ENCODE measurements around the gene SALL4.
"Not testable (repeated sequence)": the region's sequence is repeated elsewhere in the genome, so short reads cannot be mapped to it uniquely, and the experiment has no call there.

Gene SALL4

DNA sequence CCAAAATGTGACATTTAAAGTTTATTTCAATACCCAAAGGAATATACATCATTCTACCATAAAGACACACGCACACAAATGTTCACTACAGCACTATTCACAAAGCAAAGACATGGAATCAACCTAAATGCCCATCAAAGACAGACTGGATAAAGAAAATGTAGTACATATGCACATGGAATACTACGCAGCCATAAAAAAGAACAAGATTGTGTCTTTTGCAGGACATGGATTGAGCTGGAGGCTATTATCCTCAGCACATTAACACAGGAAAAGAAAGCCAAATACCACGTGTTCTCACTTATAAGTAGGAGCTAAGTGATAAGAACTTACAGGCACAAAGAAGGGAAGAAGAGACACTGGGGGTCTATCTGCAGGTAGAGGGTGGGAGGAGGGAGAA is 56.5 kb downstream of the SALL4 start:
- DNase-seq (ENCODE audit: insufficient read length, low spot score) (no peak), FAIRE-seq (no peak)
- TF ChIP-seq POLR2A (IDR thresholded peaks at IDR 0.05; ENCODE audit: low read depth, low read length) = no peak

GRCh38 chr20:51740838-51741237 is 61.5 kb downstream of the SALL4 start:
- TF ChIP-seq POLR2A (IDR thresholded peaks at IDR 0.05; ENCODE audit: low read depth, low read length) = no peak
- FAIRE-seq (no peak), DNase-seq (ENCODE audit: insufficient read length, low spot score) (no peak)

DNA sequence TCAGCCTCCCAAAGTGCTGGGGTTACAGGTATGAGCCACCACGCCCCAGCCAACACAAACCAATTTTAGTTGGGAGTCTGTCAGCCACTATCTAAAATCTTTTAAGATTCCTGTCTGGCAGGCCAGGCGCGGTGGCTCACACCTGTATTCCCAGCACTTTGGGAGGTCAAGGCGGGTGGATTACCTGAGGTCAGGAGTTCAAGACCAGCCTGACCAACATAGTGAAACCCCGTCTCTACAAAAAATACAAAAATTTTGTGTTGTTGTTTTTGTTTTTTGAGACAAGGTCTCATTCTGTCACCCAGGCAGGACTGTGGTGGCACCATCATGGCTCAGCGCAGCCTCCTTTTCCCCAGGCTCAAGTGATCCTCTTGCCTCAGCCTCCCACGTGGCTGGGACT is 62.0 kb downstream of the SALL4 start:
- DNase-seq (ENCODE audit: insufficient read length, low spot score); FAIRE-seq: not testable (repeated sequence)

- TF ChIP-seq POLR2A (IDR thresholded peaks at IDR 0.05; ENCODE audit: low read depth, low read length) = no peak
- FAIRE-seq = no peak
- DNase-seq (ENCODE audit: insufficient read length, low spot score) = no peak
Observed at GRCh38 chr20:51739722-51740249, 62.5 kb downstream of the SALL4 start.

GRCh38 chr20:51738877-51739447 is 63.4 kb downstream of the SALL4 start:
- DNase-seq (ENCODE audit: insufficient read length, low spot score) (no peak), FAIRE-seq (no peak)

DNA sequence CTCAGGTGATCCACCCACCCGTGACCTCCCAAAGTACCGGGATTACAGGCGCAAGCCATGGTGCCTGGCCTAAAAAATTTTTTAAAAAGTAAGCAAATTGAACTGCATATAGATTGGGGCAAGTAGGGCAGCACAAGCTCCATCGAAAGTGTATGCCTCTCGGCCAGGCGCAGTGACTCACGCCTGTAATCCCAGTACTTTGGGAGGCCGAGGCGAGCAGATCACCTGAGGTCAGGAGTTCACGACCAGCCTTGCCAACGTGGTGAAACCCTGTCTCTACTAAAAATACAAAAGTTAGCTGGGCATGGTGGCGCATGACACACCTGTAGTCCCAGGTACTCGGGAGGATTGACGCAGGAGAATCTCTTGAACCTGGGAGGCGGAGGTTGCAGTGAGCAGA is 64.1 kb downstream of the SALL4 start:
- not testable (repeated sequence) for DNase-seq (ENCODE audit: insufficient read length, low spot score); FAIRE-seq

More at GRCh38 chr20:51738877-51739447, 63.4 kb downstream of the SALL4 start:
- TF ChIP-seq POLR2A (IDR thresholded peaks at IDR 0.05; ENCODE audit: low read depth, low read length) = no peak

DNA sequence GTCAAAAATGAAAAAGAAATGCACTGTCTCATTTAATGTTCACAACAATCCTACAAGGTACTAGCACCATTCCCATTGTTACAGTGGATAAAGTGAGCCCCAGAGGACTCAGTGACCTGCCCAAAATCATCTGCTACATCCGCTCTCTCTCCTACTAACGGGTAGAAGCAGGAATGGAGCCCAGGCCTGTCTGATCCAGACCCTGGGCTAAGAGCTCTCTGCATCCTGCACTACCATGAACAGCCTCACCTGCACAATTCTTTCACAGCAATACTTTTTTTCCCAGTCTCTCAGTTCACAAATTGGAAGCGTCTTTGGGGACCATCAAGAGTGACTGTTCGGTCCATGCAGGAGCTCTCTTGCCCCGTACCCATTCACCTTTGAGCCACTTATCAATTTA is 65.4 kb downstream of the SALL4 start:
- DNase-seq (ENCODE audit: insufficient read length, low spot score) = no peak
- TF ChIP-seq POLR2A (IDR thresholded peaks at IDR 0.05; ENCODE audit: low read depth, low read length) = no peak
- FAIRE-seq = no peak

DNA sequence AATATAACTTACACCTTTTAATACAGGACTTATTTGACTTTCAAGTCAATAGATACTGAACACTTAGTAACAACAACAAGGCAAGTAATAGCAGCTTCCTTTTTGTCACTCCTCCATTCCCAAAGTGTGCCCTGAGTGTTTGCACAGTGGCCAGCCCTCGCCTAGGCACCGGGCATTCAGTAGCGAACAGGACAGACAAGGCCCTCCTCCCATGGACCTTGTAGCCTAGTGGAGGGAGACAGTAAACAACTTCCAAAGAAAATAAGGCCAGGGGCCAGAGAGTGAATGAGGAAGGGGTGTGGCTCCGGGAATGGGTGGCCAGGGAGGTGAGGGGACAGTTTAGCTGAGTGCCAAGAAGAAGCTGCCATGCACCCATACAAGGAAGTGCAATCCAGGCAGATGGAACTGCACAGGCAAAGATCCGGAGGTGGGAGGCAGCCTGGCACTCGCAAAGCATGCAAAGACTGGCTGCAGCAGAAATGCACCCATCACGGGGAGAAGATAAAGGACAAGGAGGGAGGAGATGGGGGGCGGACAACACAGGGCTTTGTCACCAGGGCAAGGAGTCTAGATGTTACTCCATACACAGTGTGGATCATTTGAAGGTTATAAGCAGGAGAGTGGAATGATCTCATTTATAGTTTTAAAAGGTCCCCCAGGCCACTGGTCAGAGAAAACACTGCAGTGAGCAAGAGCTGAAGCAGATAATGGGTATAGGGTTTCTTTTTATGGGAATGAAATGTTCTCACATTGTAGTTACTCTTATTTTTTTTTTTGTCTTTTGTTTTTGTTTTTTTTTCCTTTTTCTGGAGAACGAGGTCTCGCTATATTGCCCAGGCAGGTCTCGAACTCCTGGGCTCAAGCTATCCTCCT is 66.4 kb downstream of the SALL4 start:
- FAIRE-seq = no peak
- TF ChIP-seq POLR2A (IDR thresholded peaks at IDR 0.05; ENCODE audit: low read depth, low read length) = no peak

GRCh38 chr20:51734876-51735720 is 67.2 kb downstream of the SALL4 start:
- TF ChIP-seq POLR2A (IDR thresholded peaks at IDR 0.05; ENCODE audit: low read depth, low read length) = no peak
- FAIRE-seq = no peak
- DNase-seq (ENCODE audit: insufficient read length, low spot score) = no peak

More for the DNA sequence above, 66.4 kb downstream of the SALL4 start:
- no peak for DNase-seq (ENCODE audit: insufficient read length, low spot score)

DNA sequence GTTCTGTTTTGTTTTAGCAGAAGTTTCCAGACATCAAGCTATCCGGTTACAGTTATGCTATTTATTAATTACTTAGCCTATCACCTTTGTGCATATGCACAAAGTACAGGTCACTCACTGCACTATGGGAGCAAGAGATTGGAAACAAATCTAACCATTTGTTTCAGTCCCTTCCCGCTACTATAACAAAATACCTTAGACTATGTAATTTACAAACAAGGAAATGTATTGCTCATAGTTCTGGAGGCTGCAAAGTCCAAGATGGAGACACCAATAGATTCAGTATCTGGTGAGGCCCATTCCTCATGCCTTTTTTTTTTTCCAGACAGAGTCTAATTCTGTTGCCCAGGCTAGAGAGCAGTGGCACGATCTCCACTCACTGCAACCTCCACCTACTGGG is 69.3 kb downstream of the SALL4 start:
- DNase-seq (ENCODE audit: insufficient read length, low spot score) (no peak), FAIRE-seq (no peak)
- no peak for TF ChIP-seq POLR2A (IDR thresholded peaks at IDR 0.05; ENCODE audit: low read depth, low read length)
